Peyer's patch (tissue), 4 donors: ENCODE measurements around the gene RRM1.

Experiments used
- CTCF ChIP-seq, 6 experiments: fragments of 450-650 bp in 4 of 6; fragments of 200-600 bp in 2 of 6; sonication (generic) in 1 of 6; IDR thresholded peaks; one replicate each; pipeline ENCODE4 v1.5.1; 2017 to 2019; ENCODE audit warnings: antibody characterized with exemption in 6 of 6, mild to moderate bottlenecking in 3 of 6, moderate library complexity in 1 of 6
- POLR2A ChIP-seq, 2 donors: fragments of 450-650 bp; IDR thresholded peaks; one replicate each; pipeline ENCODE4 v1.5.1; 2017; ENCODE audit warnings: antibody characterized with exemption in 2 of 2, mild to moderate bottlenecking in 2 of 2, moderate library complexity in 2 of 2

- TF ChIP-seq POLR2A (IDR thresholded peaks at IDR 0.05) (no peak), CTCF (IDR thresholded peaks at IDR 0.05) (no peak)
Observed at GRCh38 chr11:4071914-4072313, 22.7 kb upstream of the RRM1 start.
